ENCODE data around the gene DLGAP1.

- TF ChIP-seq POLR2A (IDR thresholded peaks at IDR 0.05) (no peak), CTCF (IDR thresholded peaks at IDR 0.05 in 4 of 5, conservative IDR thresholded peaks at IDR 0.05 in 1 of 5) (no peak)
Observed at GRCh38 chr18:4007846-4008245, 447.3 kb downstream of the DLGAP1 start.
